Left hindlimb (tissue), 1 donor: ENCODE results near the gene CDC42SE2.
"Not testable (repeated sequence)": the region's sequence is repeated elsewhere in the genome, so short reads cannot be mapped to it uniquely, and the experiment has no call there.

Source experiments
- DNase-seq: peaks from one replicate; pipeline ENCODE4 v3.0.0-alpha.2; 2018

Gene CDC42SE2

DNA sequence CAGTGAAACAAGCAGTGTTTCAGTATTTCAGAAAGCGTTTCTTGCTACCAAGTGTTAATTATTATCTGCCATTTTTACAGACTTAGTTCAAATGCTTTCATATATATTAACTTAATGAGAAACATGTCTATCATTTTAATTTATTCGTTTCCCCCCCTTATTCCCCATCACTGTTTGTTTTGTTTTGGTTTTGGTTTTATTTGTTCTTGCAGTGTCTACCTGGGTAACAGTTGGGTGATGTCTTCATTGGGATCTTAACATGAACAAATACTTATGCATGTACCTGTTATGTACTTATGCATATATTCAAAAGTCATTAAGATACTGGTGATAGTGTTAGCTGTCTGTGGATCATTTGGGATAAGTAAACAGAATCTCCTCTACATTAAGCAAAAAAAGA, 108.0 kb downstream of the CDC42SE2 start:
- no peak for DNase-seq

- no peak for DNase-seq
Measured at GRCh38 chr5:131373265-131373664, 109.4 kb downstream of the CDC42SE2 start.

DNA sequence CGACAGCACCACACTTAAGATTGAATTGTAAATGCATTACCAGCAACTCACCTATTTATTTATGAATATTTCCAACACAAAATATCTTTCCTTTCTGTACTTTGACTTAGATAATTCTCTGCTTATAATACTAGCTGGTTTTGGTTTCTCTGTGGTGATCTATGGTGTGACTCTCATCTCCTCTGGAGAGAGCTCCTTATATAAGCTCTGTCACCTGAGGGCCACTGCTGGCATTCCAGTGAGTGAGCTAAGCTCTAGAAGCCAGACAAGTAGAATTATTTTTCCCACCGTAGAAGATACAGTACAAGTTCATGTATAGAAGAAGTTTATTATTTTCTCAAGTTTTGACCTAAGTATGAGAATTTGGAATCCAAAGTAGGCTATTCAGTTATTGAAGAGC, 111.5 kb downstream of the CDC42SE2 start:
- no peak for DNase-seq

- DNase-seq, result no peak
Measured at GRCh38 chr5:131377346-131377745, 113.5 kb downstream of the CDC42SE2 start.

- no peak for DNase-seq
Measured at GRCh38 chr5:131377785-131378325, 114.0 kb downstream of the CDC42SE2 start.

DNA sequence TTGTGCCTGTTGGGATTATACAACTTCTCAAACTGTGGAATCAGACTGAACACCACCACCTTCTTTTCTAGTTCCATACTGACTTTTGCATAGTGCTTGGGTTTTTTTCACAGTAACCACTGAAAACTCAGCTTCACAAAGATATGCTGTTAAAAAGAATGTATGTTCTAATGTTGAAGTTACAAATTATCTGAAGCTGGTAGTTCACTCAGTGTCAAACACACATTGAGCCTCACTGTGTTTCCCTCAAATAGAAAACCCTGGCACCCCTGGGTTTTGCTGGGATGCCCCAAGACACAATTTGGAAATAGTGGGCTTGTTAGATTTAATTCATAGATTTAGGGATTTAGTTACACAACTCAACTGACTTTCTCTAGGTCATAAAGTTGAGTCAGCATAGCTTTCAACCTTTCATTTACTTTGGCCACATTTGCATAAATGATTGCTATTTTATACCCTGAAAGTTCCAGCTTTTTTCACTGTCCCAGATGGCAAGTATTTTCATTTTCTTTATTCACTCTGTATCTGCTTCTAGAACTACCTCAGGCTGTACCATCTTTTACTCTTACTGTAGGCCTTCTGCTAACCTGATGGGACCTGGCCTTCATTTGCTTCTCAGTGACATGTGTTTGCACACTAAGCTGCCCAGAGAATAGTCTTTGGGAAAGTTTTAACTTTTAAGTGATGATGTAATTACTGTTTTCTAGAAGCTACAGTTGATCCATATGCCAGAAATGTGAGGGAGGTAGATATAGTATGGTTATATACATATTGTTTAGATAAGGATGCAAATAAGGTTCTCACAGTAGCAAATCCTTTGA, 115.1 kb downstream of the CDC42SE2 start:
- DNase-seq, result no peak

DNA sequence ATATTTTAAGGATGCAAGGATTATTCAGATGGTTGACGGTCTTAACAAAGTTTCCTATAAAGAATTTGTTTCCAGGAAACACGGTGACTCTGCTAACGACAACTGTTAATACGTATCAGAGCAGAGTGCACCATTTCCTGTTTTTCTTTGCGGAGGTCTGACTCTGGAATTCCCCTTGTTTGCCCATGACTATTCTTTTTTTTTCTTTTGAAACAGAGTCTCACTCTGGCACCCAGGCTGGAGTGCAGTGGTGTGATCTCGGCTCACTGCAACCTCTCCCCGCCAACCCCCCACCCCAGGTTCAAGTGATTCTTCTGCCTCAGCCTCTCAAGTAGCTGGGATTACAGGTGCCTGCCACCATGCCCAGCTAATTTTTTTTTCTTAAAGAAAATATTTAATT, 115.9 kb downstream of the CDC42SE2 start:
- DNase-seq, result no peak

DNA sequence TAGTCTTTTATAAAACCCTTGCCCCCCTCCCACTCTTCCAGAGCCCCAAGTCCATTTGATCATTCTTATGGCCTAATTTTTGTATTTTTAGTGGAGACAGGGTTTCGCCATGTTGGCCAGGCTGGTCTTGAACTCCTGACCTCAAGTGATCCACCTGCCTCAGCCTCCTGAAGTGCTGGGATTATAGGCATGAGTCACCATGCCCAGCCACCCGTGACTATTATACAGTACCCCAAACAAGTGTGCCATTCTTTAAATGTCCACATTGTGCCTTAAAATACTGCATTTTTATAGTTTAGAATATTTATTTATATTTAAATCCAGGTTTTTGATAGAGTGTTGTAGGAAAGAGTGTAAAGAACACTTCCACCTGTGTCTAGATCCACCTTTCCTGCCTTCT, 116.4 kb downstream of the CDC42SE2 start:
- not testable (repeated sequence) for DNase-seq

DNA sequence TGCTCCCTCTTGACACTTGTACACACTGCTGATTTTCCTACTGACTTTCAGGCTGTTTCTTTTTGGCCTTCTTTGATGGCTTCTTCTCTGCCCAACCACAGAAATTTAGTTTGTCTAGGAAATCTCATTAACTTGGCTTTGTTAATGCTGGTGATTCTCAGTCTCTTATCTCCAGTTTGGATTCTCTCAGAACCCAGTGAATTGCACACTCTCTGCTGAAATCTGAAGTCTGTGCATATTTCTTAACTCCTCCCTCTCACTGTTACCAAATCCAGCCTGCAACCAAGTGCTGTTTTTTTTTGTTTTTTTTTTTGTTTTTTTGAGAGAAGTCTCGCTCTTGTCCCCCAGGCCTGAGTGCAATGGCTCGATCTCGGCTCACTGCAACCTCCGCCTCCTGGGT, 117.2 kb downstream of the CDC42SE2 start:
- no peak for DNase-seq

DNA sequence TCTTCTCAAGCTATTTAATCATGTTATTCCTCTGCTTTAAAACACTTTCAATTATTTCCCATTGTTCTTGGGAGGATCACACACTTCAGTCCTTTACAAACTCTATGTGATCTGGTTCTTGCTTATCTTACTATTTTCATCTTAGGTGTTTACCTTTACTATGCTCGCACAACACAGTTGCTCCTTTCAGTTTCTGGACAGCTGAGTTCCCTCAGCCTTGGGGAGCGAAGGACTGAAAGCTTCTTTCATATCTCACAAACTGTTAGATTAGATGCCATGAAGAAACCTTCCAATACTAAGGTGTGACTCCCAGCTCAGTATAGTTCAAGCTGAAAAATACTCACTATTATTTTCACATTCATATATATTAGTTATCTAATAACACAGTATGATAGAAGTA, 117.9 kb downstream of the CDC42SE2 start:
- no peak for DNase-seq

DNA sequence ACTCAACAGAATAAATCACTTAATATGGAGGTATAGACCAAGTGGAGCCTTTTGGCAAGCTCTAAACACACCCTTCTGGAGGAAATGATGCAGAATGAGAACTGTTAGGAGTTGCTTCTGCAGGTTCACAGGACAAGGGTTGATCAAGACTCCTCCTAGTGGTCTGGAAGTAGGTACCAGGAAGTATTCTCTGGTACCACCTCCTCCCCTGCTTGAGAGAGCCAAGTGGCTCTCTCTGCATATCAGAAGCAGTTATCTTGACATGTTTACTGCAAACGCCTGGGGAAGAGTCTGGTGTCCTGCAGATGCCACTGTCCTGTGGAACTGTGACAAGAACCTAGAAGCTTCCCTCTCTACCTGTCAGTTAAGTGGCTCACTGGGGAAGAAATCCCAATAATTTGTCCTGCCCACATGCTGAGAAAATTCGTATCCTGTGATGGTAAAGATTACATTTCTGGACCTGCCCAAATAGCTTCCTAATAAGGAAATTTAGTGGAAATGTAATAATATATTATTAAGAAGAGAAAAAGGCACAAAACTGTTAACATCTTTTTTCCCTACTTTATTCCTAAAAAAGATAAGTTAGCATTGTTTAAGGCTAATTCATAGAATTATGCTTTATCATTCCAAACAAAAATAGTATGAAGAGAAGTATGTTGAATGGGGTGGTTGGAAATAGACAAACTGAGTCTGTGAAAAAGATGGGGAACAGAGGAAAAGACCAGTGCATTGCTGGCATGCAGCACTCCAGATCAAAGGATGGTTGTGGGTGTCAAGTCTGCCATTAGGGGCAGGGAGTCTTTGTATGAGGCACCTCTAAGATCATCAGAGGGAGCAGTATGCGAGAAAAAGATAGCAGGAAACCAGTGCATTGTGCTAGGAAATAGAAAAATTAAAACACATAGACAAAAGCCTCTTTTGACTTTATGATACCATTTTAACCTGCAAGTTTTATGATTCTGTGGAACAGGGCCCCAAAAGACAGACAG, 118.8 kb downstream of the CDC42SE2 start:
- DNase-seq, result no peak

- DNase-seq, result no peak
Measured at GRCh38 chr5:131384173-131384572, 120.3 kb downstream of the CDC42SE2 start.

GRCh38 chr5:131384616-131385214, 120.9 kb downstream of the CDC42SE2 start:
- DNase-seq, result no peak

DNA sequence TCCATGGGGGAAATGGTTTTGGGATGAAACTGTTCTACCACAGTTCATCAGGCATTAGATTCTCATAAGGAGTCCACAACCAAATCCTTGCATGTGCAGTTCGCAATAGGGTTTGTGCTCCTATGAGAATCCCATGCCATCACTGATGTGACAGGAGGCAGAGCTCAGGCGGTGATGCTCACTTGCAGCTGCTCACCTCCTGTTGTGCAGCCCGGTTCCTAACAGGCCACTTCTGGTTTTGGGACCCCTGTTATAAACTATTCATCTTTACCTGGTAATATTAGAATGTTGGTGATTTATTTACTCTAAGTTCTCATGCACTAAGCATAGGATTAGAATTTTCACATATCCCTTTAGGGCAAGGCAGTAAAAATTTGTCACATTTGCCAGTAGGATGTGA, 122.3 kb downstream of the CDC42SE2 start:
- DNase-seq, result no peak

DNA sequence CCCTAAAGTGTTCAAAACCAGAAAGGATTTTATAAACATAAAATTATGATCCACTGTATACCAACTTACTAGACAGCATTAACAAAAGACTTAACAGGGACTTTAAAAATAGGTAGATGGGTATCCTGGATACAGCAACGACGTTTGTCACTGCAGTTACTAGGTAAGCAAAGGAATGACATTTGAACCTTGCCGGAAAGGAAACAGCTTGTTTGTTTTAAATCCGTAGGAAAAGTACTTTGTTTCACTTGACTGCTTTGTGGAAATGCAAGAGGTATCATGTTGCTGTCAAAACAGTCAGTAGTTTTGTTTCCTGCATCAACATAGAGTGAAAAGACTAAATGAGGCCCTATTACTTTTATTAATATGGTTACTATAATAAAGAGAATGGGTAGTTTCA, 122.9 kb downstream of the CDC42SE2 start:
- no peak for DNase-seq

DNA sequence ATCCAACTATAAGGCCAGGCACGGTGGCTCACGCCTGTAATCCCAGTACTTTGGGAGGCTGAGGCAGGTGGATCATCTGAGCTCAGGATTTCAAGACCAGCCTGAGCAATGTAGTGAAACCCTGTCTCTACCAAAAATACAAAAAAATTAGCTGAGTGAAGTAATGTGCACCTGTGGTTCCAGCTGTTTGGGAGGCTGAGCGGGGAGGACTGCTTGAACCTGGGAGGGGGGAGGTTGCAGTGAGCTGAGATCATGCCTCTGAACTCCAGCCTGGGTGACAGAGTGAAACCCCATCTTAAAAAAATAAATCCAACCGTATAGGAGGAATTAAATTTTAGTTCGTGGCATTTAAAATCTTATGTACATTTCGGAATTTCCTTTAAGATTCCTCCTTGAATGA, 123.4 kb downstream of the CDC42SE2 start:
- DNase-seq, result no peak

DNA sequence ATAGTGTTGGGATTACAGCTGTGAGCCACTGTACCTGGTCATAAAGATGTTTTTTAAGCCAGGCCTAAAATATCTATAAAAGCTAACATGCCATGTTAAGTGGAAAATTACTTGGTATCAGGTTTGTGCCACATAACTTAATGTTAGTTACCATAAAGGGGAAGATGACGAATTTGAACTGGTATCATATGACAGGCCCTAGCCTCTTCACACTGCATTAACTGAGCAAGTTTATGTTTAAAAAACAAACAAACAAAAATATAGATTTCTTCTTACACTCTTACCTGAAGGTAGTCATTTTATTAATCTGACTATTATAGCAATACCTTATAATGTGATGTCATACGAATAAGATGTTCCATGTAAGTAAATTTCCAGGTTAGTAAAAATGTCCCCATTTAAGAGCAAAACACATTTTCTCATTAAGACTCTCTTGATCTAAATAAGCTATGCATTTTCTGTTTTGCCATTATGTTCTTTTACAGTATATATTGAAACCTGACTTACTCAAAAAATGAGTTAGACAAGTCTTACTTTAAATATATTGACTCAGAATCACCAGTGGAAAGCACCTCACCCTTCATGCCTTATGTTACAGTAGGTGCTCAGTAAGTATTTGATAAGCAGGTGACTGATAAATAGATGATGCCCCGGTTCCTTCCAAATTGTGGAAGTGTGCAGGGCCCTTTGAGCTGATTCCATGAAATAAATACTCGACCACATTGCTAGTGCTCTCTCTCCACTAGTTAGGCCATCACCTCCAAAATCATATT, 125.4 kb downstream of the CDC42SE2 start:
- DNase-seq, result no peak

GRCh38 chr5:131389869-131390265, 126.0 kb downstream of the CDC42SE2 start:
- no peak for DNase-seq

DNA sequence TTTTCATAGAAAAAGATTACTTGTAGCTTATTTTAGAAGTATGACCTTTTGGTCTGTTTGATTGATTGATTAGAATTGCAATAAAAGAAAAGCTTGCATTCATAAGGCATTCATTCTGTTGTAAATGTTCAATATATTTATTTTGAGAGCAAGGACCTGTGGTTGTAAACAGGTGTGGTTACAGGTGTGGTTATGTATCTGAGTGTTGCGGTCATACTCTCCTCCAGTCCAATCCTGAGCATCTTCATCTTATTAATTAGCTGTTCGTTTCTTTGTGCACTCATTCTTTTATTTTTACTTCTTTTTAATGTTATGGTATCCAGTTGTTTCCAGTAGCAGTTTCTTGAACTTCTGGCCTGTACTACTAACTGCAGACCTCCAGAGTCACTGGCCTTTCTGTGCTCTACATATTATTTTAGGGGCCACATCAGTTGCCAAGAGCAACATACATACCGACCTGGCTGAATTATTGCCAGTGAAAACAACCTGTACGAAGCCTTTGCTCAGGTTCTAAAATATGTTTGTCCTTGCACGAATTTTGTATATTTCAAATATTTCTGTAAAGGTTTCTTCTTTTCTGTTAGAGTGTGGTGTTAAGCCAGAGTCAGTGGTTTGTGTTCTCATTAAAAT, 128.7 kb downstream of the CDC42SE2 start:
- DNase-seq, result no peak

DNA sequence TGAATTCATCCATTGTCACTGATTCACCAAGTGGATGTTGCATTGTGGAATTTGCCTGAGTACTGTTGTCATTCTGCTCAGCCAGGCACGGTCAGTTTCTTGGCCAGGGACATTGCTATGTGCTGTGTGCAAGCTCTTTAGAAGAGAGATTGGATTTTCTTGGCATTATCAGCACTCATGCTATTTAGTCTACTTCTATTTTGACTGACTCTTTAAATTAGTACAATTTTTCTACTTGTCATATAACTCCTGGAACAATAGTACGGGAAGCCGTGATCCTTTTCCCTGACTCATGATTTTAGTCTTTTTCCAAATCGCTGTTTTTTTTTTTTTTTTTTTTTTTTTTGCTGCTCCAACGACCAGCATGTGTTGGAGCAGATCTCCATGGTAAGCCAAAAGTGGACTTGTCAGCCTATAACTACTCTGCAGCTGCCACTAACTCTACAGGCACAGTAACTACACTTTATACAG, 129.7 kb downstream of the CDC42SE2 start:
- no peak for DNase-seq

DNA sequence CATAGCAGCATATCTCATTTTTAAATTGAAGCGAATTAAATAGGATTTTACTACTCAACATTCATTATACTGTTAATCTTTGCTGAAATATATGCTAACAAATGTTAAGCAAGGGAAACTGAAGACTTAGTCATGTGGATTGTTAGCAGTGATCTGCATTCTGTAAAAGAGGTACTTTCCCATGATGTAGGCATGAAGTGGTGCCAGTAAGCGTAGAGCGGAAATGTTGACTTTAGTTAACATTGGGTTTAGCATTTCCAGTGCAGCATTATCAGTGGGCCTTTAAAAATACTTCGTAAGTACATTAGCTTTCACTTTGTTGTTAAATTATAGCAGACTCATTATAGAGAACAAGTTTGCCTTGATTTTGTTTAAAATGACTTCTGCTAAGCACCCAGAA, 130.3 kb downstream of the CDC42SE2 start:
- no peak for DNase-seq

DNA sequence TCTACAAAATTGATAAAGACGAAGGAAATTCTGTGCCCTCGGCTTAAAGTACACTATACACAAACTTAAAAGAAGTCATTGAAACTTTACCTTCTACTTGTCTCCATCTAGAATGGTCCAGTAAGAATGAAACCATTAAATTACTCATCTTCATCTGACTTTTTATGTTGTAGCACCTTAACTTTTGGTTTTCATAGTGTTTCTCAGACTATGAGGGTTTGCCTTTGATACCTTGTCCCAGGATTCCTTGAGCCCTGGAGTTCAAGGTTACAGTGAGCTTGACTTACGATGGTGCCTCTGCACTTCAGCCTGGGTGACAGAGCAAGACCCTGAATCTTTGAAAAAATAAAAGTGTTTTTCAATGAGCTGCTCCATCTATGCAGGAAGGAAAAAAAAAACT, 132.2 kb downstream of the CDC42SE2 start:
- no peak for DNase-seq
